Measurements from ENCODE around the gene N4BP3.
"Not testable (repeated sequence)": the region's sequence is repeated elsewhere in the genome, so short reads cannot be mapped to it uniquely, and the experiment has no call there.

GRCh38 chr5:178087199-178087598 is 26.1 kb upstream of the N4BP3 start:
- TF ChIP-seq CTCF (IDR thresholded peaks at IDR 0.05; ENCODE audit: low read depth, low read length); POLR2A (IDR thresholded peaks at IDR 0.05; ENCODE audit: extremely low read depth, insufficient read length); MAX (IDR thresholded peaks at IDR 0.05; ENCODE audit: low read depth, low read length); MYC (IDR thresholded peaks at IDR 0.05; ENCODE audit: low read depth, low read length): not testable (repeated sequence)

Measured in NB4 (cell line).